ENCODE measurements around the gene ATG4B.
"Not testable (repeated sequence)": the region's sequence is repeated elsewhere in the genome, so short reads cannot be mapped to it uniquely, and the experiment has no call there.

The ATG4B gene

GRCh38 chr2:241640165-241640795, 2.8 kb downstream of the ATG4B start:
- DNase-seq (ENCODE audit: low read depth), result no peak

- DNase-seq (ENCODE audit: low read depth), result no peak
Observed at GRCh38 chr2:241641631-241642030, 4.1 kb downstream of the ATG4B start.

GRCh38 chr2:241645056-241645914, 7.8 kb downstream of the ATG4B start:
- DNase-seq (ENCODE audit: low read depth), result no peak

GRCh38 chr2:241645915-241646645, 8.6 kb downstream of the ATG4B start:
- no peak for DNase-seq (ENCODE audit: low read depth)

- DNase-seq (ENCODE audit: low read depth), result no peak
Observed at GRCh38 chr2:241648453-241648852, 11.0 kb downstream of the ATG4B start.

- DNase-seq (ENCODE audit: low read depth), result no peak
Observed at GRCh38 chr2:241649404-241649803, 11.9 kb downstream of the ATG4B start.

- no peak for DNase-seq (ENCODE audit: low read depth)
Observed at GRCh38 chr2:241649927-241650326, 12.4 kb downstream of the ATG4B start.

GRCh38 chr2:241652142-241652541, 14.6 kb downstream of the ATG4B start:
- no peak for DNase-seq (ENCODE audit: low read depth)

- no peak for DNase-seq (ENCODE audit: low read depth)
Observed at GRCh38 chr2:241652722-241653121, 15.2 kb downstream of the ATG4B start.

GRCh38 chr2:241653210-241653750, 15.8 kb downstream of the ATG4B start:
- no peak for DNase-seq (ENCODE audit: low read depth)

- DNase-seq (ENCODE audit: low read depth), result no peak
Observed at GRCh38 chr2:241654551-241654950, 17.1 kb downstream of the ATG4B start.

GRCh38 chr2:241655516-241656189, 18.2 kb downstream of the ATG4B start:
- no peak for DNase-seq (ENCODE audit: low read depth)

- DNase-seq (ENCODE audit: low read depth), result no peak
Observed at GRCh38 chr2:241656190-241656741, 18.8 kb downstream of the ATG4B start.

- no peak for DNase-seq (ENCODE audit: low read depth)
Observed at GRCh38 chr2:241657786-241658254, 20.3 kb downstream of the ATG4B start.

GRCh38 chr2:241658296-241658695, 20.8 kb downstream of the ATG4B start:
- DNase-seq (ENCODE audit: low read depth), result no peak

- DNase-seq (ENCODE audit: low read depth), result no peak
Observed at GRCh38 chr2:241659150-241659739, 21.8 kb downstream of the ATG4B start.

GRCh38 chr2:241660593-241661213, 23.2 kb downstream of the ATG4B start:
- DNase-seq (ENCODE audit: low read depth), result no peak

GRCh38 chr2:241662731-241663130, 25.2 kb downstream of the ATG4B start:
- DNase-seq (ENCODE audit: low read depth), result not testable (repeated sequence)

- no peak for DNase-seq (ENCODE audit: low read depth)
Observed at GRCh38 chr2:241665731-241666440, 28.4 kb downstream of the ATG4B start.

Data from T-helper 22 cell (primary cell).